Panc1 (cell line): ENCODE measurements around the gene IFT27. TPM values are rescaled to one million over a fixed set of nuclear protein-coding genes. Genes with fewer than 3 reads are reported as not detected.

Experiments used
- ATAC-seq: fragments of 200-7000 bp; cut with Tn5 transposase; 2 replicates; pipeline ENCODE4 v1.9.1; 2020; ENCODE audit warnings: mild to moderate bottlenecking, moderate library complexity
- BruUV-seq: library from RNA; stranded (reverse); fragments of 400-500 nt; replicated peaks from 2 replicates; lab custom pipeline; 2021; lab: Mats Ljungman, UMichigan
- CTCF ChIA-PET: fragments of 300-600 bp; sonication (Branson Sonifier 250); formaldehyde crosslinking; loops from one replicate; lab custom pipeline; 2022; ENCODE audit warnings: antibody characterized with exemption; lab: Charles Lee
- POLR2A ChIA-PET: fragments of 300-600 bp; sonication (Branson Sonifier 250); formaldehyde crosslinking; loops from one replicate; lab custom pipeline; 2022; ENCODE audit warnings: antibody characterized with exemption; lab: Charles Lee
- DNase-seq: peaks from one replicate; pipeline ENCODE4 v3.0.0-alpha.2; 2010; ENCODE audit warnings: low read depth, low spot score
- H3K27ac ChIP-seq: 2 replicates; pipeline ENCODE4 v1.5.1; 2011; ENCODE audit warnings: mild to moderate bottlenecking, low read length, inconsistent platforms
- H3K27me3 ChIP-seq: fragments of 200-500 bp; sonication (Bioruptor generic); 2 replicates; pipeline ENCODE4 v1.6.0; 2014; ENCODE audit warnings: low read length, inconsistent platforms; ENCODE audit not compliant: control insufficient read depth, insufficient read depth
- H3K36me3 ChIP-seq: fragments of 200-500 bp; sonication (Bioruptor generic); 2 replicates; pipeline ENCODE4 v1.5.1; 2014; ENCODE audit warnings: inconsistent platforms, mild to moderate bottlenecking, low read length, moderate library complexity; ENCODE audit not compliant: control insufficient read depth, insufficient read depth
- H3K4me1 ChIP-seq: 2 replicates; pipeline ENCODE4 v1.5.1; 2011; ENCODE audit warnings: inconsistent platforms, mild to moderate bottlenecking, low read length, moderate library complexity; ENCODE audit not compliant: control insufficient read depth, insufficient read depth
- H3K4me3 ChIP-seq, 2 experiments: 2 replicates each; pipeline ENCODE4 v1.5.1; 2011 to 2012; ENCODE audit warnings: low read depth in 2 of 2, low read length in 2 of 2, mild to moderate bottlenecking in 2 of 2, inconsistent platforms in 1 of 2, moderate library complexity in 1 of 2
- H3K9me3 ChIP-seq: fragments of 200-500 bp; sonication (Bioruptor generic); 2 replicates; pipeline ENCODE4 v1.5.1; 2014; ENCODE audit warnings: low read depth, mild to moderate bottlenecking, inconsistent platforms, low read length, moderate library complexity; ENCODE audit not compliant: control insufficient read depth, insufficient read depth
- CTCF ChIP-seq: fragments of 450-650 bp; IDR thresholded peaks from 2 replicates; pipeline ENCODE4 v1.5.1; 2017; ENCODE audit warnings: mild to moderate bottlenecking
- POLR2AphosphoS5 ChIP-seq: IDR thresholded peaks from 2 replicates; pipeline ENCODE4 v1.6.1; 2012; ENCODE audit warnings: mild to moderate bottlenecking, low read depth, low read length, moderate library complexity
- REST ChIP-seq, 2 experiments: IDR thresholded peaks; 2 replicates each; pipeline ENCODE4 v1.6.1; 2011 to 2012; ENCODE audit warnings: low read depth in 2 of 2, control low read depth in 1 of 2, low read length in 1 of 2, mild to moderate bottlenecking in 1 of 2, moderate library complexity in 1 of 2; ENCODE audit not compliant: insufficient read depth in 1 of 2
- SIN3A ChIP-seq: IDR thresholded peaks from 2 replicates; pipeline ENCODE4 v1.6.1; 2012; ENCODE audit warnings: low read depth, mild to moderate bottlenecking, low read length, moderate library complexity, borderline replicate concordance; ENCODE audit not compliant: insufficient read depth
- TCF7L2 ChIP-seq: IDR thresholded peaks from 2 replicates; pipeline ENCODE4 v1.6.1; 2011; ENCODE audit warnings: mild to moderate bottlenecking, low read depth, low read length, inconsistent platforms
- in situ Hi-C: cut with HindIII; loops from 2 replicates; pipeline ENCODE4 v1.10.0; 2016; ENCODE audit warnings: low sequenced_read_pairs, low pct_unique_long_range_greater_than_20kb
- intact Hi-C: fragments of 100-400 bp; cut with micrococcal nuclease; formaldehyde crosslinking; loops from one replicate; pipeline ENCODE4 v1.10.0; 2022; ENCODE audit not compliant: unreplicated experiment
- total RNA-seq: library from RNA; stranded (reverse); gene quantifications from one replicate; pipeline ENCODE4 v1.2.1, GENCODE V29; 2021; ENCODE audit not compliant: unreplicated experiment

IFT27 gene
- total RNA-seq, 1 experiment from 2014 or later, result 44.4 TPM

GRCh38 chr22:36741204-36741793, 34.6 kb downstream of the IFT27 start:
- H3K4me1 ChIP-seq, result no peaks in the 10 kb centered on the region
- no peak overlapping the region for H3K27ac ChIP-seq
- ChIA-PET CTCF (no interaction called here), POLR2A (no interaction called here)
- DNase-seq (no peak), ATAC-seq (no peak)
- H3K27me3 ChIP-seq, result no peaks in the 10 kb centered on the region
- in situ Hi-C loops (no loop called here), intact Hi-C loops (no loop called here)
- H3K9me3 ChIP-seq, result no peaks in the 10 kb centered on the region
- no peaks in the 10 kb centered on the region for H3K36me3 ChIP-seq
- H3K4me3 ChIP-seq, result no peak overlapping the region
- no peak for TF ChIP-seq POLR2AphosphoS5
- TF ChIP-seq TCF7L2, result no peak
- no peak for TF ChIP-seq REST (IDR thresholded peaks at IDR 0.05; ENCODE audit: insufficient read depth in 1 of 2, low read depth in 2 of 2, low read length in 1 of 2)
- no peak for TF ChIP-seq SIN3A
- TF ChIP-seq CTCF, result no peak
- BruUV-seq, result no TSS peak

GRCh38 chr22:36740716-36741115, 35.2 kb downstream of the IFT27 start:
- intact Hi-C loops, result no loop called here
- H3K9me3 ChIP-seq, result no peaks in the 10 kb centered on the region
- DNase-seq, result no peak
- POLR2A ChIA-PET, result no interaction called here
- no TSS peak for BruUV-seq
- CTCF ChIA-PET, result no interaction called here
- H3K27me3 ChIP-seq, result no peaks in the 10 kb centered on the region
- H3K4me1 ChIP-seq, result no peaks in the 10 kb centered on the region
- no peak for TF ChIP-seq TCF7L2
- TF ChIP-seq CTCF, result no peak
- TF ChIP-seq REST (IDR thresholded peaks at IDR 0.05; ENCODE audit: insufficient read depth in 1 of 2, low read depth in 2 of 2, low read length in 1 of 2), result no peak
- no peak for TF ChIP-seq SIN3A
- TF ChIP-seq POLR2AphosphoS5, result no peak
- no peak overlapping the region for H3K27ac ChIP-seq
- H3K36me3 ChIP-seq, result no peaks in the 10 kb centered on the region
- no peak overlapping the region for H3K4me3 ChIP-seq
- ATAC-seq, result no peak
- in situ Hi-C loops, result no loop called here
